Measurements from ENCODE around the gene CNTFR. TPM values are rescaled to one million over a fixed set of nuclear protein-coding genes. Genes with fewer than 3 reads are reported as not detected.
A peak's percentile ranks its signal among the peaks of the same experiment; 100 is the strongest.

The CNTFR gene
- total RNA-seq, 1 donor from 2014 or later, result 2.9 TPM

DNA sequence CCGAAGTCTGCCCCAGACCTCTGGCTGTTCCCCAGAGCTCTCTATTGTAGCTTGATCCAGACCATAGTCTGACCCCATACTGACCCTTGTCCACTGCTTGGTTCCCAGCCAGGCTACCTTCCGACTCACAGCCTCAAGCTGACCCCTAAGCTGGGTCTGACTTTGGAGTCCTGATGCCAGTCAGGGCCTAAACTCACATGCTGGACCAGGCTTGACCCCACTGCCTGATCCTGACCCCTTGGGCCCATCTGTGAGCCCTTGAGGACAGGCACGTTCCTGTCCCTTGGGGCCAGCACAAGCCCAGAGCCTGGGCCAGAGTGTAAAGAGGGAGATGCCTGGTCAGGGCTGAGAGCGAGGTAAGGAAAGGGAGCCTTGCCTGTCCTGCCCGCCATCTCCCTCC lies 34.0 kb downstream of the CNTFR start:
- intact Hi-C loops (cut with DNase I), result no loop called here
- no peak for TF ChIP-seq CTCF (IDR thresholded peaks at IDR 0.05)
- DNase-seq (peak; percentile 44), ATAC-seq (no peak)
- Histone ChIP-seq H3K4me3 (no peak overlapping the region), H3K27me3 (peaks cover 14% of the 10 kb centered on the region), H3K27ac (no peak overlapping the region), H3K4me1 (no peaks in the 10 kb centered on the region), H3K9me3 (no peaks in the 10 kb centered on the region), H3K36me3 (no peaks in the 10 kb centered on the region)

GRCh38 chr9:34555002-34555348 lies 34.5 kb downstream of the CNTFR start:
- no peaks in the 10 kb centered on the region for H3K36me3 ChIP-seq
- no peak for ATAC-seq
- H3K27ac ChIP-seq, result no peak overlapping the region
- H3K27me3 ChIP-seq, result peaks cover 14% of the 10 kb centered on the region
- no peaks in the 10 kb centered on the region for H3K9me3 ChIP-seq
- H3K4me1 ChIP-seq, result no peaks in the 10 kb centered on the region
- no peak overlapping the region for H3K4me3 ChIP-seq
- TF ChIP-seq CTCF (IDR thresholded peaks at IDR 0.05), result no peak
- peak; percentile 49 for DNase-seq
- intact Hi-C loops (cut with DNase I), result no loop called here

DNA sequence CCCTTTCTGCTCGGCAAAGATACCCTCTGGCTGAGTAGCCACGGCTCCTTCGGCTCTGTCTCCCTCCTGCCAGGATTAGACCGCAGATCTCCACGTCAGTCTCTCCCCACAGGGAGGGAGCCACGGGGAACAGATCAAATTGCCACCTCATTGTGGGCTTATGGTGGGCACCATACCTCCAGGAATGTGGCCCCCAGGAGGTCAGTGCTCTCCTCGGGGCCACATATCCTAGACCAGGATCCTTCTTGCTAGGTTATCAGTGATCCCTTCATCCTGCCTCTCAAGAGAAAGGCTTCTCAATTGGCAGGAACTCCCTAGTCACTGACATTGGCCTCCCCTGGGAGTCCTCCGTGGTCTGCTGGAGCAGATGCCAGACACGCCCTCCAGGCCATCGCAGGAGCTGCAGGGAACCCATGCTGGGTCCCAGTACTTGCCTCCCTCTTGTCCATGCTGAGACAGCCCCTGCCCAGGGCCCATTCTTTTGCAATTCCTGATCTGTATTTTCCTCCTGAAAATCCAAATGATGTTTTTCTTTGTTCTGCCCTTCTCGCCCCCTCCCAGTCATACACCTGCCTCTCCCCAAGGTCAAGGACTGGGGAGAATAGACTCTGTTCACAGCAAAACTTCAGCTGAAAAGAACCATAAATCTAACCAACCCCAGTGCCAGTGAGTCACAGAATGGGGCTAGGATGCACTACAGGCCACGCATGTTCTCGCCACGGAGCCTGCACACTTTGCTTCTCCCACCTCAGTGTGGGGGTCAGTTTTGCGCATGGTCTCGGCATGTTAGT lies 35.1 kb downstream of the CNTFR start:
- no peak for TF ChIP-seq CTCF (IDR thresholded peaks at IDR 0.05)
- Histone ChIP-seq H3K36me3 (no peaks in the 10 kb centered on the region), H3K4me3 (no peak overlapping the region), H3K4me1 (no peaks in the 10 kb centered on the region), H3K9me3 (no peaks in the 10 kb centered on the region), H3K27me3 (peaks cover 9% of the 10 kb centered on the region), H3K27ac (no peak overlapping the region)
- DNase-seq (peak; percentile 36), ATAC-seq (no peak)
- intact Hi-C loops (cut with DNase I), result no loop called here

GRCh38 chr9:34553511-34554021 lies 36.0 kb downstream of the CNTFR start:
- H3K27me3 ChIP-seq, result peaks cover under 1% of the 10 kb centered on the region
- no peaks in the 10 kb centered on the region for H3K9me3 ChIP-seq
- no peak for ATAC-seq
- TF ChIP-seq CTCF (IDR thresholded peaks at IDR 0.05), result no peak
- H3K4me1 ChIP-seq, result no peaks in the 10 kb centered on the region
- H3K4me3 ChIP-seq, result no peak overlapping the region
- DNase-seq, result peak; percentile 52
- intact Hi-C loops (cut with DNase I), result no loop called here
- no peaks in the 10 kb centered on the region for H3K36me3 ChIP-seq
- no peak overlapping the region for H3K27ac ChIP-seq

DNA sequence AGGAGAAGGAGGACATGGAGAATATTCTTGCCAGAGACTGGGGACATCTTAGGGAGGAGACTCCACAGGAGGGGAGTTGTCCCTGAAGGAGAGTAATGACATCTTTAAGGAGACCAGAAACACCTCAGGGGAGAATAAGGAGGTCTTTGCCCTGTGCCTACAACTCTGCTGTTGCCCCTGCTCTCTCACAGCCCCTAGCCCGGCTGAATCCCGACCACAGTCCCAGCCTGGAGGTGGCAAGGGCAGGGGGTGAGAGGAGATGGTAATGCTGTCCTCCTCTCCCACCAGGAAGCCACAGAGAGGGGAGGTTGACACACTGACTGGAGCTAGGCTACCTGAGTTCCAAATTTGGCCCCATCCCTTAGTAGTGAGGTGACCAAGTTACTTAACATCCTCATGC lies 36.5 kb downstream of the CNTFR start:
- intact Hi-C loops (cut with DNase I), result no loop called here
- no peak overlapping the region for H3K4me3 ChIP-seq
- H3K36me3 ChIP-seq, result no peaks in the 10 kb centered on the region
- ATAC-seq, result no peak
- H3K9me3 ChIP-seq, result no peaks in the 10 kb centered on the region
- peak; percentile 38 for DNase-seq
- TF ChIP-seq CTCF (IDR thresholded peaks at IDR 0.05), result no peak
- no peak overlapping the region for H3K27ac ChIP-seq
- no peaks in the 10 kb centered on the region for H3K27me3 ChIP-seq
- H3K4me1 ChIP-seq, result no peaks in the 10 kb centered on the region
